ENCODE data around the gene ATG7.

DNA sequence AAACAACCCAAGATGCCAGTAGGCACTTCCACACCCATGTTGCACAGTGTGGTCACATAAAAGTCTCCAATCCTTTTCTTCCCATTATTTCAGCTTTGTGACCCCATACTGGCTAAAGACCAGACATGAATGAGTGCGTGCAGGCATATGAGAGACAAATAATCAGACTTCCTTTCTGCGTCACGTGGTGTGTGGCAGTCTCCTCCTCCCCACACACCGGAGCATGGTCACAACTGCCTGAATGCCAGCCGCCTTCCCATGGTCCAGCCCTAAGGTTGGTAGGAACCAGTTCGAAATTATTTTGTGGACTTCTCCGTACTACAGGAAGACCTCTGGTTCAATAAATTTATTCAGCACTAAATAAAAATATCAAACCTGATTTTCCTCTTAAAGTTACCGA is 306.0 kb downstream of the ATG7 start:
- no peak for TF ChIP-seq CTCF (IDR thresholded peaks at IDR 0.05)
- TF ChIP-seq POLR2A (IDR thresholded peaks at IDR 0.05) = no peak

Data from uterus (tissue), 2 donors.